HS-27A (cell line): ENCODE measurements around the gene NOP9.

Experiments
- DNase-seq: peaks from one replicate; pipeline ENCODE4 v3.0.0-alpha.2; 2012; ENCODE audit warnings: low read depth, missing footprints

Gene NOP9

DNA sequence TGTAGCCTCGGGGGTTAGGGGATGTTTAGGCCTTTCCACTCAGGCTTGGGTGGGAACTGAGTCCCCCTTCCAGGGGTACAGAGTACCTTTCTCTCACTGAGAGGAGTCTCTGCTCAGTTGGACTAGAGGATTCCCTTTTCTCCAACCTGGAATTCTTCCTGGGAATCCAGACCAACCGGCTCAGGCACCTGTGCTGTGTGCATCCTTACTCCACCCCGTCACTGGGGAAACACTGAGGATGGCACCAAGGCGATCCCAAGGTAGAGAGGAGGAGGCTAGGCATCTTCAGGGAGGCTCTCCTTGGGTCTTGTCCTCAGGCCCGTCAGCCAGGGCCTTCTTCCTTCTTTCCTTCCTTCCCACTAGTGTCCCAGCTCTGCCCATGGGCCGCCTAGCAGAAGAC is 35.8 kb upstream of the NOP9 start:
- no peak for DNase-seq

DNA sequence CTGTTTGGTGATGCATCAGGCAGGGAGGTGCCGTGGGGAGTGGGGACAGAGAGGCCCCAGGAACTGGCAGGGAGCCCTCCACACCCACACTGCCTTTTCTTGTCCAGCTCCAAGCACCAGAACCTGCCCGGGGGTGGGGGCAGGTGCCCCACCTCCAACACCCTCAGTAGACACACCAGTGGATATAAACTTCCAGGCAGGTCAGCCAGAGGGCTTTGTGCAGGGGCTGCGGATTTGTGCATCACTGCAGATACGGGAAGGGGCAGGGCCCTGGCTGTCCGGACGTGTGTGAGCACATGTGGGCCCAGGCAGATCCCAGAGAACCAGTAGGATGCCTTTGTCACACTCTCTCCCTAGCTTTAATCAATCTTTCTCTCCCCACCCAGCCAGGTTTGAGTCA is 35.4 kb upstream of the NOP9 start:
- no peak for DNase-seq

DNA sequence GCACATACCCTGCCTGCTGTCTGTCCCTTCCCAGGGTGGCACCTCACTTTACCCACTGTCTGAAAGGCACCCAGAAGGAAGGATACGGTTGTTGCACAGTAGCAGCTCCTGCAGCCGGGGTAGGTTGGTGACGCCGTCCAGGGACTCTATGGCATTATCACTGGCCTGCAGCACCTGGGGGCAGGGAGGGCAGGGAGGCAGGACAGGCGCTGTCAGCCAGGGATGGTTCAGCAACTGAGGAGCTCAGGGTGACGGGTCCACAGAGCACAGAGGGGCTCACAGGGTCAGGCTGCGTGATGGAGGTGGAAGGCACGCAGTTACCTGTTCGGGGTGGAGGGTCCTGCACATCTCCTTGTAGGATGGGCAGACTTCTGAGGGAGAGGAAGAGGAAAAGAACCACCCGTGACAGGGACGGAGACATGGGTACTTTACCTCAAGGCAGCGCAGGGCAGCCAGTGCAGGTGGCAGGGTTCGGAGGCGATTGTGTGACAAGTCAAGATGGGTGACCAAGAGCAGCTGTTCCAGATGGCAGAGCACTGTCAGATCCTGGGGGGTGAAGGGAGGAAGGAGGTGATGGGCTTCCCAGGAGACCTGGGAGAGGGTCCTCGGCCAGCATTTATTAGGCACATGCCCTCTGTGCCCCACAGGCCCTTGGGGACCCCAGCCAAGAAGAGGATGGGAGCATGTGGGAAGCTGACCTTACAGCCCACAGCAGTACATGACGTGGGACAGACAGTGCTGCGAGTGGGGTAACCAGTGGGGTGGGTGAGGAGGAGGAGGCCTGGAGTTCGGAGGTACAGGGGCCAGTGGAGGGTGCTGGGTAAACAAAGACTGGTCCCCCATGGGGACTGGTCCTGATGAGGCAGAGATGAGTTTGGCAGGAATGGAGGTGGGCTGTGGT is 33.1 kb upstream of the NOP9 start:
- DNase-seq: no peak

GRCh38 chr14:24267516-24267915 is 32.1 kb upstream of the NOP9 start:
- no peak for DNase-seq

DNA sequence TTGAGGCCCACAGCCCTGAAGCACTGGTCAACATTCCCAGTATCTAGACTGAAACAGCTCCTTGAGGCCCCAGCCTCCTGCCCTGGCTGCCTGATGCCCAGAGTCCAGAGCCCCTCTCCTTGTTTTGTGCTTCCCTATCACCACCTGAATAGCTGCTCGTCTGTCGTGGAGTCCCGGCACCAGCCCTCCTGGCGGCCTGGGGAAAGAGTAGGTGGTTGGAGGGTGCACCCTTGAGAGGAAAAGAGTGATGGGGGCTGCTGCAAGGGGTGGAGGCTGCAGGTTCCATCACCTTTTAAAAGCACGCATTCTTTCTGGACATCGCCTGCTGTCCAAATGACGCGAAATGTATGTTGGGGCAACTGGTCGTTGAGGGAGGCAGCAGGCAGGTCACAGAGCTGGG is 31.4 kb upstream of the NOP9 start:
- DNase-seq: no peak

DNA sequence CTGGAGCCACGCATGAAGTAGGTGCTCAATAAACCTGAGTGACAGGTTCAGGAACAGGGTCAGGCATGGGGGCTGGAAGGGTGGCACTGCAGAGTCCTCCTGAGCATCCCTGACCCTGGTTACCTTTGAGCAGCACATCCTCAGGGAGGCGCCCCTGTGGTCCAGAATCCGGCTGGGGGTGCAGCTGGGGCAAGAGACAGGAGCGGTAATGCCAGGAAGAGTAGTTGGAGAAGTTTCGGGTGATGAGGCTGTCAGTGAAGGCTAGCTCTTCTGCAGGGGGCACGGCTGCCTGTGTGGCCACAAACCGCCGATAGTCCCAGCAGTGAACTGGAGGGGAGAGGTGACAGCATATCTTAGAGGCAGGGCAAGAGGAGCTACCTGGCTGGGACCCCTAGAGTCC is 30.3 kb upstream of the NOP9 start:
- no peak for DNase-seq

GRCh38 chr14:24269910-24270536 is 29.6 kb upstream of the NOP9 start:
- DNase-seq: no peak

- no peak for DNase-seq
Measured at GRCh38 chr14:24270537-24271133, 29.0 kb upstream of the NOP9 start.

DNA sequence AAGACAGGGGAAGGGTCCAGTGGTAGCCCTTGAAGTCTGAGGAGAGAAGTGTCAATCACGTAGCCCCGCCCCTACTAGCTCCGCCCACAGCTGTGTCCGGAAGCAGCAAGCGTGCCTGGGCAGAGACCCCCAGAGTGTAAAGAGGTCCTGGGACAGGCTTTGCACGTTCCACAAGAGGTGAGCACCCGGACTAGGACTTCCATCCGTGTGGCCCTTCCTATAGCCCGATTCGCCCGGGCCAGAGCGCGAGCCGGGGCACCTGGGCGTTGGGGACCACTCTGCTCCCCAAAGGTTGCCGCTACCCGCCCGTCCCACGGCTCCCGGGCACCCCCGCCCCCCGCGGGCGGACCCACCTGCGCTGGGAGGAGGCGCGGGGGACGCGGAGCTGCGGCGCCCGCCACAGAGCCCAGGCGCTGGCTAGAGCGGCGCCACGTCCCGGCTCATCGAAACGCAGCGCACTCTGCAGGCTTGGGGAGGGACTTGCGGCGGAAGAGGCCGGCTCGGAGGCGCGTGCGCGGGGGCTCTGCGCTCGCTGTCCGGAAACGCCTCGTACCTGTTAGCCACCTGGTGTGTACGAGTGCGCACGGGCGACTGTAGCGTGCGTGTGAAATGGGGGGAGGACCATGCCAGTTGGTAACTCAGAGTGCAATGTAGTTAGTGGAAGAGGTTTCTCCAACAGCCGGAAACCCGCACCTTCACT is 28.4 kb upstream of the NOP9 start, which contains the start of gene RABGGTA:
TSS of gene RABGGTA (minus strand) at position 464 of the 700 bp plus-strand sequence. CDS start 482 bp downstream, outside the sequence.
- peak; percentile 72 for DNase-seq

DNA sequence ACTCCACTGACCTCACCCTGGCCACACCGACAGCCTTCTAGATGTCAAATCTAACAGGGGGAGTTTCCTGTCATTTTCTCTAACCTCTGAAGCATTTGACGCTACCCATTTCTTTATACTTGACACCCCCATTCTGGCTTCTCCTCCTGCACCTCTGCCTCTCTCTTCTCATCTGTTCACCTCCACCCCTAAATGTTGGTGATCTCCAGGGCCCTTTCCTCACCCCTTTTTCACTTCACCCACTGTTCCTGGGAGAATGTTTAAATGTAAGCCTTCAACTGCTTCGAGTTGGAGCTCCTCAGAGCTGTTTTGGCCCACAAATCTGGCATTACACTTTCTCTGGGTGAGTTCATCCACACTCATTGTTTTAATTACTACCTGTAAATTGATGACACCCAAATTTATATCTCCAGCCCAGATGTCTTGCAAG is 27.8 kb upstream of the NOP9 start:
- DNase-seq: no peak

DNA sequence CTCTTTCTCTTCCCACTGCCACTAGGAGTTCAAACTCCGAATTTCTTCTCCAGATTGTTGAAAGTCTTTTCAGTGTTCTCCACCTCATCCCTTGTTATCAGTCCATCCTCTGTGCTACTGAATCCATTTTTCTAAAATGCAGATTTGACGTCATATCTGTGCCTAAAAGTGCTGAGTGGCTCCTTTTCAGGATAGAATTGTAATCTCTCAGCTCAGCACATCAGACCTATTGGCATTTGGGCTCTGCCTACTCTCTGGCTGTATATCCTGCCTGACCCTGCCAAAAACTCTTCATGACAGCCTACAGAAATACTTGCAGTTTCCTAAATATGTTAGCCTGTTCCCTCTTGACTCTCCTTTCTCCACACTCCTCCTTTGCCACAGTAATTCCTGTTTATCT is 27.2 kb upstream of the NOP9 start:
- no peak for DNase-seq

- no peak for DNase-seq
Measured at GRCh38 chr14:24273422-24273998, 26.1 kb upstream of the NOP9 start.

DNA sequence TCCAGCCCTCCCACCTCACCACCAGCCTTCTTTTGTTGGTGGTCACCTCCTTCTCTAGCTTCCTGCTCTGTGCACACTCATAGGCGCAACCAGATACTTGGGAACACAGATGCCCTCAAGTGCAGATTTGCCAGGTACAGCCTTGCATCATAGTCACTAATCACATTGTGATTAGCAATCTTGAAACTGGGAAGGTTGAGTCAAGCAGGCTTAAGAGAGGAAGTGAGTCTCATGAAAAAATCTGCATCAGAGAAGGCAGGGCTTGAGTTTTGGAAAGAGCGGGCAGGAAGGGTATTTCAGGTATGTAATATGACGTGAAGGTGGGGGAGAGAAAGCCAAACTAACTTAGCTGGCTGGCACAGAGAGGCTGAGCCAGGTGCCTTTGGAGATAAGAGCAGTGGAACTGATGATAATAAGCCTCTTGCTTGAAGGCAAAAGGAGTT is 25.5 kb upstream of the NOP9 start:
- no peak for DNase-seq

- no peak for DNase-seq
Measured at GRCh38 chr14:24277071-24277470, 22.6 kb upstream of the NOP9 start.

GRCh38 chr14:24277606-24278321 is 21.9 kb upstream of the NOP9 start:
- DNase-seq: no peak

DNA sequence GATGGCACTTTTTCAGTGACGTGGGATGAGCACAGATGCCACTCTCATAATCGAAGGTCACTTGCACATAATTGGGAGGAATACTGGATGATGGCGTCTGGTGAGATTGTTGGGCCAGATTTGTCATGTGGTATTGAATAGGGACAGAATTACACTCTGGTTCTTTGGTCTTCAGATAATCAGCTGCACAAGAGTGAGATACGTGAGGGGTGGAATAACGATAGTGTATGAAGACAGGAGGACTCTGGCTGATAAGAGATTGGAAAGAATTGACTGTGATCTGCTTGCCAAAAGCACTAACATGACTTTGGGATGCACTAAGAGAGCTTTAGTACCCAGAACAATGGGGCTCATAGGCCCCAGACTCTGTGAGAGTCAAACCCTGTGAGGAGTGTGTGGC is 21.2 kb upstream of the NOP9 start:
- DNase-seq: no peak

DNA sequence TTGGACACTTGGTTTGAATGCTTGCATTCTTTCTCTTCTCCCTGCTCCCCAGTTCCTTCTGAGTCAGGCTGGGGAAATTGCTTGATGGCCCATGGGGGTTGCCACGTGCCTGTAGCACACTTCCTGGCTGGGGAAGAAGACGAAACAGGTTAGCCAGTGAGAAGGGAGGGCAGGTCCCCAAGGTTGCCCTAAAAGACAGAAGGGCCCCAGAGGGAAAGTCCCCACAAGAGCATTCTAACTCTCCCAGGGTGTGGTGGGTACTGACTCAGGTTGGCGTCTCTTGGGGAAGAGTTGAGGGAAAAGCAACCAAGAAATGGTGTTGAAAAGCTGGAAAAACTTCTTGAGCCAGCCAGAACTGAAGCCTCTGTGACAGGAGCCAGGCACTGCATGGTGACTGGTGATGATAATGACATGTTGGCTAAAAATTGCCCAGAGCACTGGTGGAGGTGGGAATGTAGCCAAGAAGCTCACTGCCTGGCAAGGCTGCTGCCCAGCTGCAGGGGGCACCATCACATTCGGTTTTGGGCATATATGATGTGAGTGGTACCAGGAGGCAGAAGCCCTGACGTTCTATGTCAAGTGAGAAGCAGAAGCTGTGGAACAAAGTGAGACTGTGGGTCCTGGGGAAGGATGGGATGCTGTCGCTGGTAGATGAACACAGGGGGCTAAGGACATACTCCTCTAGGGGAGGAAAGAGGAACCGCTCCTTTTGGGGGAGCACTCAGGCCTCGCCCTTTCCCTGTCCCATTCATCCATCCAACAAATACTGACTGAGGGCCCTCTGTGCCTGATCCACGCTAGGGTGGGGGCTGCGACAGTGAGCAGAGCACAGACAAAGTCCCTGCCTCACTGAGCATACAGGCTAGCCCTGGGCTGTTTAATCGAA is 20.1 kb upstream of the NOP9 start:
- no peak for DNase-seq

- no peak for DNase-seq
Measured at GRCh38 chr14:24280797-24281460, 18.7 kb upstream of the NOP9 start.

DNA sequence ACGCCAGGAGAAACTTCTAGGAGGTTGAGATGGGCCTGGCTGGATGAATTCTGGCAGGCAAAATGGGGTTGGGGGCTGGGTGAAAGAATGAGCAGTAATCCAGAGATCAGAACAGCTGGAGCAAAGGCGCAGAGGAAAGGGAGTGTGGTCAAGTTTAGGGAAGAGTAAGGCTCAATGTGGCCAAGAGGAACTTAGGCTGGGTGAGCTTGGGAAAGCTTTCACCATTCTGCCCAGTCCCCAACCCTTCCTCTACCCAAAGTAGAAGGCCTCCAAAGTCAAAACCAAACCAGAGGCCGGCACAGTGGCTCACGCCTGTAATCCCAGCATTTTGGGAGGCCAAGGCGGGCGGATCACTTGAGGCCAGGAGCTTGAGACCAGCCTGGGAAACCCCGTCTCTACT is 18.0 kb upstream of the NOP9 start:
- DNase-seq: no peak

DNA sequence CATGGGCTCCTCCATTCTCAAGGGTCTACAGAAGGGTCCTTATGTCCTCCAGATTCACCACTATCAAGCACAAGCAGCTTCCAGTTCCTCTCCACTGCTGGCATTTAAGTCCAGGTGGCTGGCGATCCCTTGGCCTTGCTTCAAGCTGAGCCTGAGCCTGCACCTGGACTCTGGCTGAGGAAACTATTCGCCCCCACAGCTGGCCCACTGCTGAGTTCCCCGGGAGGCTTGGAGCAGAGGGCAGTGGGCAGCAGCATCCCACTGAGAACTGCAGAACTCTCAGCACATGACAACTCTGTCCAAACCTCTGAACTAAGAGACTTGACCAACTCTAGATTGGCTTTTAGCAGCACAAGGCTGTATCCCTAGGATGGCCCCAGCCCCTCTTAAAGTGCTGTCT is 16.9 kb upstream of the NOP9 start:
- no peak for DNase-seq
